Progenitor cell of endocrine pancreas (in vitro differentiated cells): Measurements from ENCODE around the gene ABHD12B. TPM values are rescaled to one million over a fixed set of nuclear protein-coding genes. Genes with fewer than 3 reads are reported as not detected.
A peak's percentile ranks its signal among the peaks of the same experiment; 100 is the strongest.
"Not testable (repeated sequence)": the region's sequence is repeated elsewhere in the genome, so short reads cannot be mapped to it uniquely, and the experiment has no call there.

Source experiments
- DNase-seq: peaks from one replicate; pipeline ENCODE4 v3.0.0; 2021; ENCODE audit warnings: low spot score; ENCODE audit not compliant: unreplicated experiment
- H3K27ac Mint-ChIP-seq: 2 replicates; pipeline ENCODE4 v1.8.0; 2021; ENCODE audit warnings: mild to moderate bottlenecking, moderate library complexity, mixed read lengths
- H3K27me3 Mint-ChIP-seq: 2 replicates; pipeline ENCODE4 v1.8.0; 2021; ENCODE audit warnings: mixed read lengths
- H3K36me3 Mint-ChIP-seq: 2 replicates; pipeline ENCODE4 v1.8.0; 2022; ENCODE audit warnings: mixed read lengths; ENCODE audit not compliant: insufficient read depth
- H3K4me1 Mint-ChIP-seq: 2 replicates; pipeline ENCODE4 v1.8.0; 2021; ENCODE audit warnings: low read depth, mixed read lengths
- H3K4me3 Mint-ChIP-seq: 2 replicates; pipeline ENCODE4 v1.8.0; 2021; ENCODE audit warnings: low read depth, mild to moderate bottlenecking, moderate library complexity, mixed read lengths
- H3K9me3 Mint-ChIP-seq: 2 replicates; pipeline ENCODE4 v1.8.0; 2021; ENCODE audit warnings: low read depth, mixed read lengths
- total RNA-seq: library from RNA; stranded (reverse); gene quantifications from 2 replicates; pipeline ENCODE4 v1.2.1, GENCODE V29; 2021
- TF ChIP-seq, protein P1 (sequence below): fragments of 200-600 bp; sonication (generic); IDR thresholded peaks from one replicate; pipeline ENCODE4 v1.5.0; 2021; ENCODE audit warnings: antibody characterized with exemption, mild to moderate bottlenecking; ENCODE audit not compliant: unreplicated experiment

ABHD12B gene
- total RNA-seq, 1 donor from 2014 or later = not detected

DNA sequence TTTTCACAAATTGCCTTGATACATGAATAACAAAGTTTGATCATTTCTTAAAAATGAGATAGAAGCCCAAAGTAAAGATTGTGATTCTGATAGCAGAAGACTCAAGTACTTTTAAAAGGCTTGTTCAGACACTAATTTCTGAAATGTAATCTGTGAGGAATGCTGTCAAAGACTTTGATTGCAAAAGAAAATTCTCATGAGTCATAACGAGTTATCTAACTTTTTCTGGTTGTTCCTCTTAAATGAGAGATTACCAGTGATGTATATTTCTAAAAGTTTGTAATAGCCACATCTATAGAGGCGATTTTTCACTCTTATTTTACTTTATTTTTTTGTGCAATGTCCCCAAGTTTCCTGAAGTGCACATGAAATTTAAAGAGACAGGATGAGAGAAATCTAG lies 65.5 kb downstream of the ABHD12B start:
- no peak overlapping the region for H3K4me3 Mint-ChIP-seq
- H3K9me3 Mint-ChIP-seq = no peaks in the 10 kb centered on the region
- DNase-seq = no peak
- no peaks in the 10 kb centered on the region for H3K36me3 Mint-ChIP-seq
- H3K4me1 Mint-ChIP-seq = peaks cover 10% of the 10 kb centered on the region
- H3K27me3 Mint-ChIP-seq = peaks cover 6% of the 10 kb centered on the region
- TF ChIP-seq, protein P1, sequence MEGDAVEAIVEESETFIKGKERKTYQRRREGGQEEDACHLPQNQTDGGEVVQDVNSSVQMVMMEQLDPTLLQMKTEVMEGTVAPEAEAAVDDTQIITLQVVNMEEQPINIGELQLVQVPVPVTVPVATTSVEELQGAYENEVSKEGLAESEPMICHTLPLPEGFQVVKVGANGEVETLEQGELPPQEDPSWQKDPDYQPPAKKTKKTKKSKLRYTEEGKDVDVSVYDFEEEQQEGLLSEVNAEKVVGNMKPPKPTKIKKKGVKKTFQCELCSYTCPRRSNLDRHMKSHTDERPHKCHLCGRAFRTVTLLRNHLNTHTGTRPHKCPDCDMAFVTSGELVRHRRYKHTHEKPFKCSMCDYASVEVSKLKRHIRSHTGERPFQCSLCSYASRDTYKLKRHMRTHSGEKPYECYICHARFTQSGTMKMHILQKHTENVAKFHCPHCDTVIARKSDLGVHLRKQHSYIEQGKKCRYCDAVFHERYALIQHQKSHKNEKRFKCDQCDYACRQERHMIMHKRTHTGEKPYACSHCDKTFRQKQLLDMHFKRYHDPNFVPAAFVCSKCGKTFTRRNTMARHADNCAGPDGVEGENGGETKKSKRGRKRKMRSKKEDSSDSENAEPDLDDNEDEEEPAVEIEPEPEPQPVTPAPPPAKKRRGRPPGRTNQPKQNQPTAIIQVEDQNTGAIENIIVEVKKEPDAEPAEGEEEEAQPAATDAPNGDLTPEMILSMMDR = no peak
- H3K27ac Mint-ChIP-seq = no peak overlapping the region

GRCh38 chr14:50937800-50938199 lies 65.9 kb downstream of the ABHD12B start:
- TF ChIP-seq, protein P1 = no peak

DNA sequence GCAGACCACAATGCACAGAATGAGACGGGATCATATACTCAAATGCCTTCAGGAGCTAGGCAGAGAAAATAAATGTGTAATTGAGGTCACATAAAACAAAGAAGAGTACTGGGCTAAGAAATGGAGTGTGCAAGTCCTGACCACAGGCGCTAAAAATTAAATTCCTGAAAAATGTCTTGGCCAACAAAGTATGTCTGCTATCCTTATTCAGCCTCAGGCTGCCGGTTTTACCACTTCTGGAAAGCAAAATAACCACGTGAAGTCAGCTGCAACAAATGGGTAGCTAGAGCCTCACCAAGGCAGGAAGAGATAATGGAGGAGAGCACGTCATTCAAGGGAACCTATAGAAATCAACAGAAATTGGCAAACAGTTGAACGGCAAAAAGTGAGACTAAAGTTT lies 69.3 kb downstream of the ABHD12B start:
- peaks cover 14% of the 10 kb centered on the region for H3K27me3 Mint-ChIP-seq
- H3K4me3 Mint-ChIP-seq = no peak overlapping the region
- no peak for DNase-seq
- no peaks in the 10 kb centered on the region for H3K36me3 Mint-ChIP-seq
- H3K4me1 Mint-ChIP-seq = peaks cover 9% of the 10 kb centered on the region
- TF ChIP-seq, protein P1 = no peak
- no peaks in the 10 kb centered on the region for H3K9me3 Mint-ChIP-seq
- H3K27ac Mint-ChIP-seq = no peak overlapping the region

More at GRCh38 chr14:50937800-50938199, 65.9 kb downstream of the ABHD12B start:
- DNase-seq = no peak
- no peaks in the 10 kb centered on the region for H3K36me3 Mint-ChIP-seq
- peaks cover 10% of the 10 kb centered on the region for H3K4me1 Mint-ChIP-seq
- no peak overlapping the region for H3K4me3 Mint-ChIP-seq
- H3K27ac Mint-ChIP-seq = no peak overlapping the region
- H3K9me3 Mint-ChIP-seq = no peaks in the 10 kb centered on the region
- H3K27me3 Mint-ChIP-seq = peaks cover 6% of the 10 kb centered on the region

DNA sequence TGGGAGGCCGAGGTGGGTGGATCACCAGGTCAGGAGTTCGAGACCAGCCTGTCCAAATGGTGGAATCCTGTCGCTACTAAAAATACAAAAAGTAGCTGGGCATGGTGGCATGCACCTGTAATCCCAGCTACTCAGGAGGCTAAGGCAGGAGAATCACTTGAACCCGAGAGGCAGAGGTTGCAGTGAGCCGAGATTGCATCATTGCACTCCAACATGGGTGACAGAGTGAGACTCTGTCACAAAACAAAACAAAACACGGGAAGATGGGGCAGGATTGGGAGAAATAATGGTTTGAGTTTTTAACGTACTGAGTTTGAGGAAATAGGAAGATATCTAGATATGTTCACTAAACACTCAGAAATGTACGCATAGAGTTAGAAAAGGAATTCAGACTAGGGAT lies 69.8 kb downstream of the ABHD12B start:
- not testable (repeated sequence) for H3K4me3 Mint-ChIP-seq, H3K4me1 Mint-ChIP-seq, H3K27ac Mint-ChIP-seq, H3K9me3 Mint-ChIP-seq, H3K36me3 Mint-ChIP-seq, DNase-seq
- H3K27me3 Mint-ChIP-seq = peaks cover 14% of the 10 kb centered on the region

DNA sequence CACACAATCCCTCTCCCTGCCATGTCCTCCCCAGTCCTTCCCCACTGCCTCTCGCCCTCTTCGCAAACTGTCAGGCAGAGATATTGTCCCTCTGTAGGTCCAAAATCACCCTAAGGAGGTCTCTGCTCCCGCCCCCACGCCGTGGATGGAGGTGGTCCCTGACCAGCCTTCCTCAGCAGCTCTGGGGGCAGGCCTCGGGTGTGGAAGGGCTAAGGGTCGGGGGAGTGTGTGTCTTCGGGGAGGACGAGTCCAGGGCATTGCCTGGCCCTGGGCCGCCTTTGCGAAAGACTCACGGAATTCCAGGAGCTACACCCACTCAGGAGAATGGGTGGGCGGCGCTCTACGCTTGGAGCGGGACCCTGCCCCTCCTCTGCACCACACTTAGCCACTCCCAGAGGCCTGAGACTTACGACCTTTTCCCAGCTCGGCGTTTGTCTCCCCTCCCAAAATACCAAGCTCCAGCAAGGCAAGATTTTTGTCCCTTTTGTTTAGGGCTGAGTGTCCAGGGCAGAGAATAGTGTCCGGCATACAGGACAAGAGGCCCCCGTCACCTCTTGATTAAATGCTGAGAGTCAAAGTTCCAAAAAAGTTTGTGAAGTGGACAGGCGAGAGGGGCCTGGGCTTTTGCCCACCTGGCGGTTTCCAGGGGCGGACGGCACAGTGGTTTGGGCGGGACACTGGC lies 71.5 kb downstream of the ABHD12B start:
- Mint-ChIP-seq H3K36me3 (no peaks in the 10 kb centered on the region), H3K27me3 (peaks cover 14% of the 10 kb centered on the region), H3K9me3 (no peaks in the 10 kb centered on the region), H3K4me3 (peak overlapping the region; percentile 81), H3K4me1 (peaks cover 12% of the 10 kb centered on the region), H3K27ac (peak overlapping the region; percentile 71)
- TF ChIP-seq, protein P1 = no peak
- peak; percentile 29 for DNase-seq
